EH (cell line): Measurements from ENCODE around the gene PDAP1.
A peak's percentile ranks its signal among the peaks of the same experiment; 100 is the strongest.
"Not testable (repeated sequence)": the region's sequence is repeated elsewhere in the genome, so short reads cannot be mapped to it uniquely, and the experiment has no call there.

Experiments
- DNase-seq: peaks from one replicate; pipeline ENCODE4 v3.0.0-alpha.2; 2015; ENCODE audit warnings: low read depth

Gene PDAP1

GRCh38 chr7:99408379-99409191, at the start of gene PDAP1, which contains the start of gene BUD31:
PDAP1 (minus strand) TSS chr7:99408597; CDS start chr7:99408548, 49 bp downstream.
BUD31 (plus strand) TSS chr7:99408969; CDS start chr7:99411093, 2,124 bp downstream.
- peak; percentile 95 for DNase-seq

GRCh38 chr7:99457650-99458493, 49.5 kb upstream of the PDAP1 start:
- no peak for DNase-seq

GRCh38 chr7:99457050-99457649, 48.8 kb upstream of the PDAP1 start:
- DNase-seq = no peak

GRCh38 chr7:99456288-99456687, 47.9 kb upstream of the PDAP1 start:
- DNase-seq = no peak

GRCh38 chr7:99455874-99456273, 47.5 kb upstream of the PDAP1 start:
- DNase-seq = no peak

GRCh38 chr7:99453105-99453504, 44.7 kb upstream of the PDAP1 start:
- no peak for DNase-seq

GRCh38 chr7:99452541-99452940, 44.1 kb upstream of the PDAP1 start:
- no peak for DNase-seq

- no peak for DNase-seq
These were observed 43.5 kb upstream of the PDAP1 start for GRCh38 chr7:99451936-99452335.

- no peak for DNase-seq
These were observed 40.9 kb upstream of the PDAP1 start for GRCh38 chr7:99449326-99449725.

- DNase-seq = no peak
These were observed 40.5 kb upstream of the PDAP1 start for GRCh38 chr7:99448855-99449254.

- DNase-seq = no peak
These were observed 39.5 kb upstream of the PDAP1 start for GRCh38 chr7:99447943-99448342.

GRCh38 chr7:99446096-99446495, 37.7 kb upstream of the PDAP1 start:
- no peak for DNase-seq

GRCh38 chr7:99440195-99440594, 31.8 kb upstream of the PDAP1 start:
- DNase-seq = peak; percentile 55

- peak; percentile 97 for DNase-seq
These were observed 30.4 kb upstream of the PDAP1 start, which contains the start of the genes CPSF4 and PTCD1 for GRCh38 chr7:99438573-99439480. CPSF4 (plus strand) TSS chr7:99438943; CDS start chr7:99439083, 140 bp downstream. PTCD1 (minus strand) TSS chr7:99438798; CDS start chr7:99435242, 3,556 bp downstream.

- DNase-seq = no peak
These were observed 29.7 kb upstream of the PDAP1 start for GRCh38 chr7:99437946-99438572.

- no peak for DNase-seq
These were observed 24.8 kb upstream of the PDAP1 start for GRCh38 chr7:99433158-99433557.

GRCh38 chr7:99431756-99432540, 23.6 kb upstream of the PDAP1 start:
- not testable (repeated sequence) for DNase-seq

- no peak for DNase-seq
These were observed 21.4 kb upstream of the PDAP1 start for GRCh38 chr7:99429756-99430155.

- DNase-seq = no peak
These were observed 20.7 kb upstream of the PDAP1 start for GRCh38 chr7:99428972-99429566.
